SK-N-SH treated with all-trans-retinoic acid at 6 μM for 48 hours (cell line): ENCODE results near the gene KIFC1.

Source experiments
- ATAC-seq: fragments of 200-7000 bp; cut with Tn5 transposase; 3 replicates; pipeline ENCODE4 v1.9.1; 2020; ENCODE audit warnings: mild to moderate bottlenecking, moderate library complexity
- BACH2 ChIP-seq: fragments of 250-450 bp; sonication (Bioruptor Pico); IDR thresholded peaks from 2 replicates; pipeline ENCODE4 v1.9.0; 2021; ENCODE audit warnings: mild to moderate bottlenecking, borderline replicate concordance
- CSDC2 ChIP-seq: fragments of 250-450 bp; sonication (Bioruptor Pico); IDR thresholded peaks from 2 replicates; pipeline ENCODE4 v1.5.0; 2020; ENCODE audit warnings: mild to moderate bottlenecking, moderate library complexity
- CSRNP3 ChIP-seq: fragments of 250-450 bp; sonication (Bioruptor Pico); IDR thresholded peaks from 2 replicates; pipeline ENCODE4 v1.5.1; 2021; ENCODE audit warnings: mild to moderate bottlenecking, moderate library complexity
- ESRRG ChIP-seq: fragments of 250-450 bp; sonication (Bioruptor Pico); IDR thresholded peaks from 2 replicates; pipeline ENCODE4 v1.6.1; 2021; ENCODE audit warnings: mild to moderate bottlenecking
- GLIS3 ChIP-seq: fragments of 250-450 bp; sonication (Bioruptor Pico); IDR thresholded peaks from 2 replicates; pipeline ENCODE4 v1.5.0; 2020; ENCODE audit warnings: mild to moderate bottlenecking, moderate library complexity
- ISL1 ChIP-seq: fragments of 250-450 bp; sonication (Bioruptor Pico); IDR thresholded peaks from 2 replicates; pipeline ENCODE4 v2.1.2; 2022; ENCODE audit warnings: mild to moderate bottlenecking, moderate library complexity
- OSR1 ChIP-seq: fragments of 250-450 bp; sonication (Bioruptor Pico); IDR thresholded peaks from 2 replicates; pipeline ENCODE4 v1.8.0; 2022; ENCODE audit warnings: moderate library complexity, mild to moderate bottlenecking, inconsistent platforms
- POU6F1 ChIP-seq: fragments of 250-450 bp; sonication (Bioruptor Pico); IDR thresholded peaks from 2 replicates; pipeline ENCODE4 v1.8.0; 2021; ENCODE audit warnings: low read depth, mild to moderate bottlenecking, moderate library complexity, borderline replicate concordance
- PPARA ChIP-seq: fragments of 250-450 bp; sonication (Bioruptor Pico); IDR thresholded peaks from 2 replicates; pipeline ENCODE4 v1.5.0; 2020; ENCODE audit warnings: mild to moderate bottlenecking, borderline replicate concordance
- SNAI2 ChIP-seq: fragments of 250-450 bp; sonication (Bioruptor Pico); IDR thresholded peaks from 2 replicates; pipeline ENCODE4 v1.5.0; 2020; ENCODE audit warnings: mild to moderate bottlenecking, moderate library complexity
- TCF4 ChIP-seq: fragments of 250-450 bp; sonication (Bioruptor Pico); IDR thresholded peaks from 2 replicates; pipeline ENCODE4 v1.8.0; 2021; ENCODE audit warnings: mild to moderate bottlenecking, moderate library complexity, borderline replicate concordance
- TOX ChIP-seq: fragments of 250-450 bp; sonication (Bioruptor Pico); IDR thresholded peaks from 2 replicates; pipeline ENCODE4 v1.8.0; 2021; ENCODE audit warnings: mild to moderate bottlenecking, moderate library complexity, borderline replicate concordance
- TSHZ2 ChIP-seq: fragments of 250-450 bp; sonication (Bioruptor Pico); IDR thresholded peaks from 2 replicates; pipeline ENCODE4 v1.5.0; 2020; ENCODE audit warnings: mild to moderate bottlenecking, moderate library complexity
- ZFP3 ChIP-seq: fragments of 250-450 bp; sonication (Bioruptor Pico); IDR thresholded peaks from 2 replicates; pipeline ENCODE4 v1.5.0; 2020; ENCODE audit warnings: mild to moderate bottlenecking, moderate library complexity
- ZFP30 ChIP-seq: fragments of 450-650 bp; formaldehyde crosslinking; IDR thresholded peaks from 2 replicates; pipeline ENCODE4 v1.5.0; 2022; ENCODE audit warnings: mild to moderate bottlenecking, moderate library complexity
- ZNF70 ChIP-seq: fragments of 450-650 bp; formaldehyde crosslinking; IDR thresholded peaks from 2 replicates; pipeline ENCODE4 v1.5.0; 2020; ENCODE audit warnings: mild to moderate bottlenecking, moderate library complexity

The KIFC1 gene

GRCh38 chr6:33411632-33412005 lies 20.0 kb downstream of the KIFC1 start (continued):
- no peak for TF ChIP-seq POU6F1 (CRISPR knock-in tag)
- TF ChIP-seq OSR1 (CRISPR knock-in tag) = no peak

GRCh38 chr6:33412140-33413009 lies 20.8 kb downstream of the KIFC1 start:
- TF ChIP-seq BACH2 (no peak), ZNF70 (CRISPR knock-in tag) (no peak), GLIS3 (CRISPR knock-in tag) (no peak)
- ATAC-seq = no peak

- no peak for TF ChIP-seq PPARA (CRISPR knock-in tag)
- TF ChIP-seq ESRRG (CRISPR knock-in tag) = no peak
- TF ChIP-seq ZFP30 (CRISPR knock-in tag) = no peak
- TF ChIP-seq ZNF70 (CRISPR knock-in tag) = no peak
- TF ChIP-seq TSHZ2 (CRISPR knock-in tag) = no peak
- TF ChIP-seq ZFP3 = no peak
- TF ChIP-seq CSRNP3 (CRISPR knock-in tag) = no peak
- ATAC-seq = no peak
Measured at GRCh38 chr6:33413241-33414120, 21.9 kb downstream of the KIFC1 start.

GRCh38 chr6:33414592-33415271 lies 23.1 kb downstream of the KIFC1 start:
- ATAC-seq = no peak
- TF ChIP-seq ISL1 (CRISPR knock-in tag) = no peak
- no peak for TF ChIP-seq POU6F1 (CRISPR knock-in tag)
- no peak for TF ChIP-seq OSR1 (CRISPR knock-in tag)
- no peak for TF ChIP-seq TSHZ2 (CRISPR knock-in tag)
- no peak for TF ChIP-seq ZNF70 (CRISPR knock-in tag)
- TF ChIP-seq CSRNP3 (CRISPR knock-in tag) = no peak
- no peak for TF ChIP-seq SNAI2 (CRISPR knock-in tag)
- no peak for TF ChIP-seq TCF4 (CRISPR knock-in tag)
- TF ChIP-seq CSDC2 (CRISPR knock-in tag) = no peak
- no peak for TF ChIP-seq GLIS3 (CRISPR knock-in tag)
- no peak for TF ChIP-seq TOX (CRISPR knock-in tag)
- no peak for TF ChIP-seq PPARA (CRISPR knock-in tag)
